ENCODE results near the gene LIMS2. TPM values are rescaled to one million over a fixed set of nuclear protein-coding genes. Genes with fewer than 3 reads are reported as not detected.

Gene LIMS2
- total and polyA plus RNA-seq, 2 of the 8 experiments (the other 6 are each of a cell fraction or from before 2014, with no cell fraction given) = 3.3 to 4.8 TPM

DNA sequence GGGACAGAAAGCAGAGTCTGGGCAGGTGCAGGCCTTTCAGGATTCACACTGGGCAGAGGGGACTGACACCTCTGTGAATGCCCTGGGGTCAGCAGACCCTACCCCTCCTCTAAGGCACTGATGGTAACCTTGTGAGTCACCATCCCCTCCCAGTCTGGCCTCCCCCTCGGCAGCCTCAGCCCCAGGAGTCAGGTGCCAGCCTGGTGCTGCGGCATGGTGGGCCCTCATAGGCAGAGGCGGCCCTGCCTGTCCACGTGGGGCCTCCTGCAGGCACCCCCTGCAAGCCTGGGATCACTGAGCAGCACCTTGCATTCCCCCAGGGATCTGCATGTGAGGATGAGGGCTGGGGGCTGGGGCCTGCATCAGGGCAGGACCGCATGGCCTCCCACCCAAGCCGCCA lies 34.2 kb downstream of the LIMS2 start (continued):
- TF ChIP-seq ATF2 (IDR thresholded peaks at IDR 0.05; ENCODE audit: low read length) = no peak
- no peak for TF ChIP-seq TAF7 (optimal IDR thresholded peaks at IDR 0.05; ENCODE audit: borderline replicate concordance, low read depth, low read length)
- no peak for TF ChIP-seq RAD21 (IDR thresholded peaks at IDR 0.05 in 1 of 2, conservative IDR thresholded peaks at IDR 0.05 in 1 of 2; ENCODE audit: low read depth in 2 of 2, low read length in 2 of 2)
- TF ChIP-seq GABPA (IDR thresholded peaks at IDR 0.05; ENCODE audit: borderline replicate concordance, insufficient read depth, low read length) = no peak
- TF ChIP-seq, protein P1, sequence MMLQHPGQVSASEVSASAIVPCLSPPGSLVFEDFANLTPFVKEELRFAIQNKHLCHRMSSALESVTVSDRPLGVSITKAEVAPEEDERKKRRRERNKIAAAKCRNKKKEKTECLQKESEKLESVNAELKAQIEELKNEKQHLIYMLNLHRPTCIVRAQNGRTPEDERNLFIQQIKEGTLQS (IDR thresholded peaks at IDR 0.05; ENCODE audit: insufficient read depth, low read depth, low read length) = no peak
